Kidney epithelial cell (primary cell): ENCODE measurements around the gene CPXM1. TPM values are rescaled to one million over a fixed set of nuclear protein-coding genes. Genes with fewer than 3 reads are reported as not detected.
"Not testable (repeated sequence)": the region's sequence is repeated elsewhere in the genome, so short reads cannot be mapped to it uniquely, and the experiment has no call there.

Source experiments
- DNase-seq: peaks from one replicate; pipeline ENCODE4 v3.0.0-alpha.2; 2010; ENCODE audit warnings: low read depth
- H3K27me3 ChIP-seq: 2 replicates; pipeline ENCODE4 v1.6.0; 2011; ENCODE audit warnings: low read length; ENCODE audit not compliant: control insufficient read depth, insufficient read depth
- H3K36me3 ChIP-seq: 2 replicates; pipeline ENCODE4 v1.5.1; 2011; ENCODE audit warnings: low read length; ENCODE audit not compliant: control insufficient read depth, insufficient read depth
- H3K4me3 ChIP-seq: 2 replicates; pipeline ENCODE4 v1.5.1; 2011; ENCODE audit warnings: low read depth, mild to moderate bottlenecking, control low read depth, low read length
- total RNA-seq: library from RNA; depleted of rRNA; stranded (reverse); fragments of >200 nt; gene quantifications from 2 replicates; pipeline ENCODE4 v1.2.3, GENCODE V29; 2015
- TF ChIP-seq, protein P1 (sequence below): IDR thresholded peaks from 2 replicates; pipeline ENCODE4 v1.5.1; 2011; ENCODE audit warnings: mild to moderate bottlenecking, moderate library complexity, low read length, control low read depth, inconsistent platforms; ENCODE audit not compliant: insufficient read depth, poor library complexity, severe bottlenecking

Gene CPXM1
- total RNA-seq, 1 donor from 2014 or later = 68.7 TPM

DNA sequence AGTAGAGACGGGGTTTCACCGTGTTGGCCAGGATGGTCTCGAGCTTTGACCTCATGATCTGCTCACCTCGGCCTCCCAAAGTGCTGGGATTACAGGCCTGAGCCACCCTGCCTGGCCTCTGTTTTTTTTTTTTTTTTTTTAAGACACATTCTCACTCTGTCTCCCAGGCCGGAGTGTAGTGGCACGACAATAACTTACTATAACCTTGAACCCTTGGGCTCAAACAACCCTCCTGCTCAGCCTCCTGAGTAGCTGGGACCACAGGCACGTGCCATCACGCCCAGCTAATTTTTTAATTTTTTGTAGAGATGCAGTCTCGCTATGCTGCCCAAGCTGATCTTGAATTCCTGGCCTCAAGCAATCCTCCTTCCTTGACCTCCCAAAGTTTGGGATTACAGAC, 26.6 kb downstream of the CPXM1 start:
- no peaks in the 10 kb centered on the region for H3K36me3 ChIP-seq
- TF ChIP-seq, protein P1, sequence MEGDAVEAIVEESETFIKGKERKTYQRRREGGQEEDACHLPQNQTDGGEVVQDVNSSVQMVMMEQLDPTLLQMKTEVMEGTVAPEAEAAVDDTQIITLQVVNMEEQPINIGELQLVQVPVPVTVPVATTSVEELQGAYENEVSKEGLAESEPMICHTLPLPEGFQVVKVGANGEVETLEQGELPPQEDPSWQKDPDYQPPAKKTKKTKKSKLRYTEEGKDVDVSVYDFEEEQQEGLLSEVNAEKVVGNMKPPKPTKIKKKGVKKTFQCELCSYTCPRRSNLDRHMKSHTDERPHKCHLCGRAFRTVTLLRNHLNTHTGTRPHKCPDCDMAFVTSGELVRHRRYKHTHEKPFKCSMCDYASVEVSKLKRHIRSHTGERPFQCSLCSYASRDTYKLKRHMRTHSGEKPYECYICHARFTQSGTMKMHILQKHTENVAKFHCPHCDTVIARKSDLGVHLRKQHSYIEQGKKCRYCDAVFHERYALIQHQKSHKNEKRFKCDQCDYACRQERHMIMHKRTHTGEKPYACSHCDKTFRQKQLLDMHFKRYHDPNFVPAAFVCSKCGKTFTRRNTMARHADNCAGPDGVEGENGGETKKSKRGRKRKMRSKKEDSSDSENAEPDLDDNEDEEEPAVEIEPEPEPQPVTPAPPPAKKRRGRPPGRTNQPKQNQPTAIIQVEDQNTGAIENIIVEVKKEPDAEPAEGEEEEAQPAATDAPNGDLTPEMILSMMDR = no peak
- no peaks in the 10 kb centered on the region for H3K27me3 ChIP-seq

DNA sequence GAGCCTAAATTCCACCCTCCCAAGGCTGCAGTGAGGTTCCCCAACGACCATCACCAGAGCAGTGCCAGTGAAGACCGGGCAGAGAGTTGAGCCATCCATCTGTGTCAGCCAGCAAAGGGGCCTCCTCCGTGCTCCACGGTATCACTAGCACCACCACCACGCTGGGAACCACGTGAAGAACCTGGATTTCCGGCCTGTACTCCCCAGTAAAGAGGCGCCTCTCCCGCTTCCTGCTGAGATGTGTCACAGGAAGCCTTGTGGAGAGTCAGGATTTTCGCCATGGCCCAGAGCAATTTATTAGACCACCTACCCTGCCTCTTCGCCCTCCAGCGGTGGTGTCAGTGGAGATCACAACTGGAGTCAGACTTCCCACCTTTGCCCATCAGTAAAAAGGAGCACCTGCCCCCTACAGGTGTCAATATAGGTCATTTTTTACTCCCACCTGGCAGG, 28.8 kb downstream of the CPXM1 start:
- DNase-seq = no peak
- Histone ChIP-seq H3K36me3 (no peaks in the 10 kb centered on the region), H3K4me3 (no peak overlapping the region), H3K27me3 (no peaks in the 10 kb centered on the region)
- TF ChIP-seq, protein P1 = no peak

More for the DNA sequence above, 26.6 kb downstream of the CPXM1 start:
- no peak for DNase-seq
- H3K4me3 ChIP-seq = no peak overlapping the region

DNA sequence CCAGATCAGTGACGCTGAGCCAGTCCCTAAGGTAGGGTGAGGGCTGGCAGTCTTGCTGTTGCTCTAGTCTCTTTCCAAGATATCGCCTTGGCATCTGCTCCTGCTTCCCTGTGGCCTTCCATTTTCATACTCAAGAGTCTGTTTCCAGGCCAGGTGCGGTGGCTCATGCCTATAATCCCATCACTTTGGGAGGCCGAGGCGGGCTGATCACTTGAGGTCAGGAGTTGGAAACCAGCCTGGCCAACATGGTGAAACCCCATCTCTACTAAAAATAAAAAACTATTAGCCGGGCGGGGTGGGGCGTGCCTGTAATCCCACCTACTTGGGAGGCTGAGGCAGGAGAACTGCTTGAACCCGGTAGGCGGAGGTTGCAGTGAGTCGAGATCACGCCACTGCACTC, 30.3 kb downstream of the CPXM1 start:
- not testable (repeated sequence) for DNase-seq, H3K27me3 ChIP-seq, H3K36me3 ChIP-seq, H3K4me3 ChIP-seq

DNA sequence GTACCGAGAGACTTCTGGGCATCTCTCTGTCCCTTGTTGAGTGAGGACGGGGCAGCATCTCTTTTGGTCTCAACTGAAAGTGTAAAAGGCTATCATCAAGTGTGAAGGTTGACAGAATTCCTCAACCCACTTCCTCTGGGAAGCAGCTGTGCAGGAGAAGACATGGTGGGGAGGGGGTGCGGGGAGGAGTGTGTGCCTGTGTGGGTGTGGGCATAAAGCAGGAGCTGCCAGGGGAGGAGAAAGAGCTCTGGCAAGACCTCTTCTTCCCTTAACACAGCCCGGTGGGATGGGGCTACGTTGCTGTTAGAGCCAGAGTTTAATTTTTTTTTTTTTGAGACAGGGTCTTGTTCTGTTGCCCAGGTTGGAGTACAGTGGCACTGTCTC, 31.8 kb downstream of the CPXM1 start:
- DNase-seq = no peak
- TF ChIP-seq, protein P1 = no peak
- no peak overlapping the region for H3K4me3 ChIP-seq
- H3K27me3 ChIP-seq = peaks cover 3% of the 10 kb centered on the region
- no peaks in the 10 kb centered on the region for H3K36me3 ChIP-seq

DNA sequence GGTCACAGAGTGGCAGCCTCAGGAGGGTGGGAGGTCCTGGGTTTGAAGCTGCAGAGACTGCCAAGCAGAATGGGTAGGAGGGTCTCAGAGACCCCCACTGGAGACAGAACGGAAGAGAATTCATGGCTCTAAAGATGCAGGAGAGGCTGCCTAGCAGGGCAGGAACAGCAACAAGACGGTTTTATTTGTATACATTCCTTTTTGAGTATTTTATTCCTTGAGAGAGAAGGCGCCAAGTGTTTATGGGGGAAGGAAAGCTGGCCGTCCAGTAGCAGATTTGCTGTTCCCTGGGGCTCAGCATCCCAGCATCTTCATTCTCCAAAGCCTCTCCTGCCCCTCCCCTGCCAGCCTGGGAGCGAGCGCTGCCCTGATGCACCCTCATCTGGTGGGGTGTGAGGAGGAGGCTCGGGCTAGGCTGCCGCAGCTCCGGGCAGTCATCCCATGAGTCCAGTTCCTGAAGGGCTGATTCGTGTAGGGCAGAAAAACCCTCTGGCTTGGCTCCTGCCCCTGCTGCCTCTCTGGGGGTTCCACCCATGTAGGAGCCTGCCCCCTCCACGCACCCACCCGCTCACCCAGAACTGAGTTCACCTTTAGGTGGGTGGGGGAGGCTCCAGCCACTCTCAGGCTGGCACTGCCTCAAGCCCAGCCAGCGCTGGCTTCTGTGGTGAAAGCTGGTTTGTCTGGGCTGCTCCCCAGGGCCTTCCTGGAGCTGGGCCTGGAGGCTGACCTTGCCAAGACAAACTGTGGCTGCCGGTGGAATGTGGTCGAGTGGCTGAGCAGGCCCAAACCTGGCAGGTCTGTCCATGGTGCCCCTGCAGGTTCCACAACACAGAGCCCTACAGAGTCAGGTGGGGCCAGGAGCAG, 32.4 kb downstream of the CPXM1 start:
- Histone ChIP-seq H3K4me3 (no peak overlapping the region), H3K27me3 (peaks cover 5% of the 10 kb centered on the region), H3K36me3 (no peaks in the 10 kb centered on the region)
- DNase-seq = no peak
- TF ChIP-seq, protein P1 = no peak

DNA sequence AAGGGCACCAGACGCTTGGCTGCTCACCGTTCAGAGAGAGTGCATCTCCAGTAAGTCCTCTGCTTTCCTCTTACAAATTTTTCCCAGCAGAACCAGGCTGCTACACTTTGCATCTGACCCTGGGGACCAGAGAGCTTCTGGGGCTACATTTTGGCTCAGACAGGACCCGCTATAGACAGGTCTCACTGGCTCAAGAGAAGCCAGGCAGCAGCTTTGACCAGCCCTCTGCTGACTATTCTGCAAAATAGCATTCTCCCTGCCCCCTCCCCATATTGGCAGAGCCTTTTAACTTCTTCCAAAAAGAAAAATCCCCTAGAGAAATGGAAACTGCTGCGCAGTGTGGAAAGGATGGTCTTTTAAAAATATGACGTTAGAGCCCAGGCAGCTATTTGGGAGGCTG, 37.2 kb downstream of the CPXM1 start:
- DNase-seq = no peak
- TF ChIP-seq, protein P1 = no peak
- Histone ChIP-seq H3K4me3 (no peak overlapping the region), H3K27me3 (peaks cover 16% of the 10 kb centered on the region), H3K36me3 (no peaks in the 10 kb centered on the region)
